NT2/D1 (cell line): ENCODE measurements around the gene AGAP1.

ENCODE experiments used
- DNase-seq: peaks from one replicate; pipeline ENCODE4 v3.0.0-alpha.2; 2011; ENCODE audit warnings: low read depth, low spot score
- H3K27me3 ChIP-seq: 2 replicates; pipeline ENCODE4 v1.6.0; 2011; ENCODE audit warnings: mild to moderate bottlenecking; ENCODE audit not compliant: insufficient read length, insufficient read depth
- H3K36me3 ChIP-seq: 2 replicates; pipeline ENCODE4 v1.6.1; 2011; ENCODE audit warnings: mild to moderate bottlenecking, low read length, mixed read lengths; ENCODE audit not compliant: insufficient read depth, insufficient read length
- H3K4me1 ChIP-seq: 2 replicates; pipeline ENCODE4 v1.5.1; 2011; ENCODE audit not compliant: insufficient read depth, insufficient read length
- H3K4me3 ChIP-seq: 2 replicates; pipeline ENCODE4 v1.5.1; 2011; ENCODE audit warnings: low read depth; ENCODE audit not compliant: insufficient read length
- H3K9ac ChIP-seq: 2 replicates; pipeline ENCODE4 v1.6.0; 2011; ENCODE audit warnings: low read depth; ENCODE audit not compliant: insufficient read length
- H3K9me3 ChIP-seq: 2 replicates; pipeline ENCODE4 v1.5.1; 2011; ENCODE audit warnings: mild to moderate bottlenecking, low read length; ENCODE audit not compliant: insufficient read depth
- SUZ12 ChIP-seq: IDR thresholded peaks from 2 replicates; pipeline ENCODE4 v1.6.1; 2011; ENCODE audit not compliant: insufficient read length, insufficient read depth; ENCODE audit errors: extremely low read depth
- YY1 ChIP-seq: IDR thresholded peaks from 2 replicates; pipeline ENCODE4 v1.6.1; 2011; ENCODE audit not compliant: insufficient read length, insufficient read depth
- ZNF274 ChIP-seq: IDR thresholded peaks from 2 replicates; pipeline ENCODE4 v1.6.1; 2011; ENCODE audit warnings: mild to moderate bottlenecking, low read depth, low read length

AGAP1 gene

GRCh38 chr2:235949567-235950472 is 456.0 kb downstream of the AGAP1 start:
- H3K9ac ChIP-seq: no peak overlapping the region
- H3K4me3 ChIP-seq: no peak overlapping the region
- no peak for TF ChIP-seq ZNF274
- no peak for TF ChIP-seq SUZ12
- TF ChIP-seq YY1: no peak
- DNase-seq: no peak
- no peaks in the 10 kb centered on the region for H3K36me3 ChIP-seq
- H3K4me1 ChIP-seq: peaks cover 6% of the 10 kb centered on the region
- H3K27me3 ChIP-seq: no peaks in the 10 kb centered on the region
- H3K9me3 ChIP-seq: no peaks in the 10 kb centered on the region

GRCh38 chr2:235950473-235950809 is 456.6 kb downstream of the AGAP1 start:
- Histone ChIP-seq H3K4me1 (peaks cover 6% of the 10 kb centered on the region), H3K27me3 (no peaks in the 10 kb centered on the region), H3K9ac (no peak overlapping the region), H3K9me3 (no peaks in the 10 kb centered on the region), H3K36me3 (no peaks in the 10 kb centered on the region), H3K4me3 (no peak overlapping the region)
- TF ChIP-seq ZNF274: no peak
- TF ChIP-seq YY1: no peak
- DNase-seq: no peak

GRCh38 chr2:235951493-235951892 is 457.6 kb downstream of the AGAP1 start:
- TF ChIP-seq ZNF274: no peak
- Histone ChIP-seq H3K4me3 (no peak overlapping the region), H3K27me3 (no peaks in the 10 kb centered on the region), H3K9me3 (no peaks in the 10 kb centered on the region), H3K36me3 (no peaks in the 10 kb centered on the region), H3K4me1 (peaks cover 6% of the 10 kb centered on the region), H3K9ac (no peak overlapping the region)
- no peak for DNase-seq

GRCh38 chr2:235951982-235952381 is 458.1 kb downstream of the AGAP1 start:
- Histone ChIP-seq H3K36me3 (no peaks in the 10 kb centered on the region), H3K4me3 (no peak overlapping the region), H3K27me3 (no peaks in the 10 kb centered on the region), H3K9ac (no peak overlapping the region), H3K9me3 (no peaks in the 10 kb centered on the region), H3K4me1 (peaks cover 6% of the 10 kb centered on the region)
- TF ChIP-seq YY1: no peak
- no peak for TF ChIP-seq SUZ12
- TF ChIP-seq ZNF274: no peak
- no peak for DNase-seq

GRCh38 chr2:235952714-235953113 is 458.9 kb downstream of the AGAP1 start:
- no peaks in the 10 kb centered on the region for H3K27me3 ChIP-seq
- TF ChIP-seq SUZ12: no peak
- TF ChIP-seq YY1: no peak
- TF ChIP-seq ZNF274: no peak
- H3K9ac ChIP-seq: no peak overlapping the region
- no peak for DNase-seq
- H3K36me3 ChIP-seq: no peaks in the 10 kb centered on the region
- no peaks in the 10 kb centered on the region for H3K9me3 ChIP-seq
- peaks cover 6% of the 10 kb centered on the region for H3K4me1 ChIP-seq
- no peak overlapping the region for H3K4me3 ChIP-seq

GRCh38 chr2:235954281-235954680 is 460.4 kb downstream of the AGAP1 start:
- H3K4me1 ChIP-seq: peaks cover 6% of the 10 kb centered on the region
- H3K4me3 ChIP-seq: no peak overlapping the region
- no peak overlapping the region for H3K9ac ChIP-seq
- H3K27me3 ChIP-seq: no peaks in the 10 kb centered on the region
- no peaks in the 10 kb centered on the region for H3K36me3 ChIP-seq
- no peak for DNase-seq
- no peaks in the 10 kb centered on the region for H3K9me3 ChIP-seq
- no peak for TF ChIP-seq SUZ12
- no peak for TF ChIP-seq YY1
- TF ChIP-seq ZNF274: no peak

GRCh38 chr2:235954888-235955480 is 461.1 kb downstream of the AGAP1 start:
- Histone ChIP-seq H3K9me3 (no peaks in the 10 kb centered on the region), H3K9ac (no peak overlapping the region), H3K36me3 (no peaks in the 10 kb centered on the region), H3K4me1 (peaks cover 6% of the 10 kb centered on the region), H3K4me3 (no peak overlapping the region), H3K27me3 (no peaks in the 10 kb centered on the region)
- no peak for TF ChIP-seq SUZ12
- no peak for TF ChIP-seq YY1
- no peak for TF ChIP-seq ZNF274
- DNase-seq: no peak
